LNCaP clone FGC (cell line): Measurements from ENCODE around the gene BTBD1.
"Not testable (repeated sequence)": the region's sequence is repeated elsewhere in the genome, so short reads cannot be mapped to it uniquely, and the experiment has no call there.

Experiments used
- DNase-seq: peaks from one replicate; pipeline ENCODE4 v3.0.0-alpha.2; 2011; ENCODE audit warnings: low read depth
- H3K4me3 ChIP-seq: 2 replicates; pipeline ENCODE4 v1.5.1; 2011; ENCODE audit warnings: mild to moderate bottlenecking, low read depth, low read length, control low read depth
- CTCF ChIP-seq: IDR thresholded peaks from 2 replicates; pipeline ENCODE4 v1.5.1; 2012; ENCODE audit warnings: mild to moderate bottlenecking; ENCODE audit not compliant: control insufficient read depth, insufficient read depth; ENCODE audit errors: extremely low read depth

BTBD1 gene

GRCh38 chr15:83094583-83094982 lies 27.5 kb upstream of the BTBD1 start:
- no peak for TF ChIP-seq CTCF
- no peak overlapping the region for H3K4me3 ChIP-seq
- no peak for DNase-seq

- no peak overlapping the region for H3K4me3 ChIP-seq
- no peak for TF ChIP-seq CTCF
- DNase-seq = no peak
Measured at GRCh38 chr15:83092309-83092976, 25.4 kb upstream of the BTBD1 start.

- H3K4me3 ChIP-seq, DNase-seq: not testable (repeated sequence)
Measured at GRCh38 chr15:83091965-83092308, 24.9 kb upstream of the BTBD1 start.

- no peak for DNase-seq
- no peak for TF ChIP-seq CTCF
- H3K4me3 ChIP-seq = no peak overlapping the region
Measured at GRCh38 chr15:83090465-83090864, 23.4 kb upstream of the BTBD1 start.

GRCh38 chr15:83088876-83089275 lies 21.8 kb upstream of the BTBD1 start:
- DNase-seq = no peak
- no peak for TF ChIP-seq CTCF
- H3K4me3 ChIP-seq = no peak overlapping the region

GRCh38 chr15:83087576-83087975 lies 20.5 kb upstream of the BTBD1 start:
- no peak for DNase-seq
- no peak overlapping the region for H3K4me3 ChIP-seq
- no peak for TF ChIP-seq CTCF

GRCh38 chr15:83085864-83086552 lies 19.0 kb upstream of the BTBD1 start:
- not testable (repeated sequence) for H3K4me3 ChIP-seq, DNase-seq

- not testable (repeated sequence) for DNase-seq, H3K4me3 ChIP-seq
Measured at GRCh38 chr15:83085461-83085860, 18.4 kb upstream of the BTBD1 start.
